Measurements from ENCODE around the gene CNST. TPM values are rescaled to one million over a fixed set of nuclear protein-coding genes. Genes with fewer than 3 reads are reported as not detected.
A peak's percentile ranks its signal among the peaks of the same experiment; 100 is the strongest.

Gene CNST
- total RNA-seq, 6 experiments from 2014 or later: 9.8 to 21.7 (median 14.6) TPM

- Histone ChIP-seq H3K4me3 (no peak overlapping the region), H3K27ac (no peak overlapping the region), H3K36me3 (no peaks in the 10 kb centered on the region), H3K9me3 (no peaks in the 10 kb centered on the region), H3K27me3 (no peaks in the 10 kb centered on the region), H3K4me1 (peaks cover 0 to 41% (median 3%) of the 10 kb centered on the region in 4 donors)
- TF ChIP-seq, protein P1, sequence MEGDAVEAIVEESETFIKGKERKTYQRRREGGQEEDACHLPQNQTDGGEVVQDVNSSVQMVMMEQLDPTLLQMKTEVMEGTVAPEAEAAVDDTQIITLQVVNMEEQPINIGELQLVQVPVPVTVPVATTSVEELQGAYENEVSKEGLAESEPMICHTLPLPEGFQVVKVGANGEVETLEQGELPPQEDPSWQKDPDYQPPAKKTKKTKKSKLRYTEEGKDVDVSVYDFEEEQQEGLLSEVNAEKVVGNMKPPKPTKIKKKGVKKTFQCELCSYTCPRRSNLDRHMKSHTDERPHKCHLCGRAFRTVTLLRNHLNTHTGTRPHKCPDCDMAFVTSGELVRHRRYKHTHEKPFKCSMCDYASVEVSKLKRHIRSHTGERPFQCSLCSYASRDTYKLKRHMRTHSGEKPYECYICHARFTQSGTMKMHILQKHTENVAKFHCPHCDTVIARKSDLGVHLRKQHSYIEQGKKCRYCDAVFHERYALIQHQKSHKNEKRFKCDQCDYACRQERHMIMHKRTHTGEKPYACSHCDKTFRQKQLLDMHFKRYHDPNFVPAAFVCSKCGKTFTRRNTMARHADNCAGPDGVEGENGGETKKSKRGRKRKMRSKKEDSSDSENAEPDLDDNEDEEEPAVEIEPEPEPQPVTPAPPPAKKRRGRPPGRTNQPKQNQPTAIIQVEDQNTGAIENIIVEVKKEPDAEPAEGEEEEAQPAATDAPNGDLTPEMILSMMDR (IDR thresholded peaks at IDR 0.05): no peak
- TF ChIP-seq POLR2A (IDR thresholded peaks at IDR 0.05): no peak
- WGBS (ENCODE audit: insufficient coverage, low coverage, low lambda C conversion rate, missing lambda C conversion rate): 82% methylated on average over 3 of the region's 3 CpGs
- ATAC-seq (no peak), DNase-seq (no peak)
- intact Hi-C loops (cut with DNase I): no loop called here
Observed at GRCh38 chr1:246576709-246577032, 10.4 kb downstream of the CNST start.

DNA sequence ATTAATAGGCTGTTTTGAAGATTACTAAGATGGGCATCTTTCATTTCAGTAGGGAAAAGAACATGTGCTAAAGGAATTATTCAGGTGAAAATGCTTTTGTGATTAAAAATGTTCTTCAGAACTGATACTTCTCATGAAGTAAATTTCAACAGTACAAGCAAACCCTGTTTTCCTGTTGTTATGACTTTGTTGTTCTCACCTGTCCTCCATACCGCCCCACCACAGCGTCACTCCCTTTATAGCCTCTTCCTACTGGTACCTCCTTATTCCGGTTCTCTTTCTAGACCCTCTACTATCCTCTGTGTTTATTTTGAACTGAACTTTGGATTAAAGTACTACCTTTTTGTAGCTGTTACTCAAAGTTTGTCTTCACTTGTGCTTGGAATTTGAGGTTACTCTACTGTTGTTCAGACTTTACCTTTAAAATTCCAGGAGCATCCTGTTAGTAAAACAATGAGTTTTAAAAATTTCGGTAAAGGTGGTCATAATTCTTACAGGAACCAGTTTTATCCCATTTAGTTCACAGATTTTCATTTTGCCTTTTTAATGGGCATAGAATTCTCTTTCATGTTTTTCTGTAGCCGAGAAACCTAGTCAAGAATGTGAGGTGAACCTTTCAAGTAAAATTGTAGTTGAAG lies 10.9 kb downstream of the CNST start:
- no peaks in the 10 kb centered on the region for H3K27me3 ChIP-seq
- TF ChIP-seq POLR2A (IDR thresholded peaks at IDR 0.05): no peak
- TF ChIP-seq, protein P1 (IDR thresholded peaks at IDR 0.05): no peak
- H3K4me1 ChIP-seq: peaks cover 0 to 46% (median 6%) of the 10 kb centered on the region in 4 donors
- intact Hi-C loops (cut with DNase I): no loop called here
- DNase-seq: no peak
- H3K4me3 ChIP-seq: no peak overlapping the region
- peak overlapping the region in 2 of 3 donors; percentile 25 for H3K27ac ChIP-seq
- ATAC-seq: no peak
- 42% methylated on average over 4 of the region's 5 CpGs for WGBS (ENCODE audit: insufficient coverage, low coverage, low lambda C conversion rate, missing lambda C conversion rate)
- no peaks in the 10 kb centered on the region for H3K9me3 ChIP-seq
- H3K36me3 ChIP-seq: no peaks in the 10 kb centered on the region

DNA sequence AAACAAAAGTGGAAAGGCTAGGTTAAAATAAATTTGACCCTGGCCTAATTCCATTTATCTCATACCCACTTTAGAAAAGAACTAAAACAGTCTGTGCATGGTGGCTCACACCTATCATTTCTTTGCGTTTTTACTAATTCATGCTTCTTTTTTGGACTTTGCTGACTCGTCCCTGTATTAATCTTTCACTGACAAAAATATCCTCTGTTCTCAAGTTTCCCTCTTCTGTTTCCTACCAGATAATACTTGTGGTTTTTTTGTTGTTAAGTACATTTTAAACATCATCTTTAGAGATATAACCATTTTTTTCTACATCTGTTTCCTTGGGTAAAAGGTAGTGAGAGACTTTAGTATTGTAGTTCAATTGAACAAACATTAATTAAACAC lies 11.5 kb downstream of the CNST start:
- Histone ChIP-seq H3K27me3 (no peaks in the 10 kb centered on the region), H3K4me3 (no peak overlapping the region), H3K4me1 (peaks cover 0 to 49% (median 9%) of the 10 kb centered on the region in 4 donors), H3K36me3 (no peaks in the 10 kb centered on the region), H3K27ac (peak overlapping the region in 2 of 3 donors; percentile 25), H3K9me3 (no peaks in the 10 kb centered on the region)
- WGBS (ENCODE audit: insufficient coverage, low coverage, low lambda C conversion rate, missing lambda C conversion rate): 28% methylated on average over 2 of the region's 2 CpGs
- DNase-seq (no peak), ATAC-seq (peak in 1 of 4 donors; percentile 34)
- intact Hi-C loops (cut with DNase I): no loop called here
- no peak for TF ChIP-seq POLR2A (IDR thresholded peaks at IDR 0.05)

DNA sequence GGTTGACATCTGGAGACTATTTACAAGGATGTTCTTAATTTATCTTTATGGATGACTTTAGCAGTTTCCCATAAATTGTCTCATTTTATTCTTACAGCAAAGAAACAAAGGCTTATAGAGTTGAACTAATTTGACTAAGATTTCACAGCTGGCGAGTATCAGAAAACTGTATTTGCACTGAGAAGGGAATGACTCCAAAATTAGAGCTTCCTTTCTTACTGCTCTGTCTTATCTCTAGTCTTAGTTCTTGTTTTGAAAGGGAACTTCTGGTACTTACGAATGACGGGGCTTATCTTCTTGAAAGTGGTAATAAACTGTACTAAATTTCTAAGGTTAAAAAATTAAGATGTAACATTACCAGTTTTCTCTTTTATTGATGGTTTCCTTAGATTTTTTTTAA lies 13.6 kb downstream of the CNST start:
- no peak overlapping the region for H3K4me3 ChIP-seq
- peaks cover 0 to 60% (median 14%) of the 10 kb centered on the region in 4 donors for H3K4me1 ChIP-seq
- intact Hi-C loops (cut with DNase I): no loop called here
- H3K27ac ChIP-seq: peak overlapping the region in 1 of 3 donors; percentile 7
- ATAC-seq: peak in 1 of 4 donors; percentile 9
- no peaks in the 10 kb centered on the region for H3K27me3 ChIP-seq
- no peaks in the 10 kb centered on the region for H3K9me3 ChIP-seq
- WGBS (ENCODE audit: insufficient coverage, low coverage, low lambda C conversion rate, missing lambda C conversion rate): 34% methylated on average over 3 of the region's 3 CpGs
- TF ChIP-seq, protein P1 (IDR thresholded peaks at IDR 0.05): no peak
- TF ChIP-seq POLR2A (IDR thresholded peaks at IDR 0.05): no peak
- no peak for DNase-seq
- no peaks in the 10 kb centered on the region for H3K36me3 ChIP-seq

DNA sequence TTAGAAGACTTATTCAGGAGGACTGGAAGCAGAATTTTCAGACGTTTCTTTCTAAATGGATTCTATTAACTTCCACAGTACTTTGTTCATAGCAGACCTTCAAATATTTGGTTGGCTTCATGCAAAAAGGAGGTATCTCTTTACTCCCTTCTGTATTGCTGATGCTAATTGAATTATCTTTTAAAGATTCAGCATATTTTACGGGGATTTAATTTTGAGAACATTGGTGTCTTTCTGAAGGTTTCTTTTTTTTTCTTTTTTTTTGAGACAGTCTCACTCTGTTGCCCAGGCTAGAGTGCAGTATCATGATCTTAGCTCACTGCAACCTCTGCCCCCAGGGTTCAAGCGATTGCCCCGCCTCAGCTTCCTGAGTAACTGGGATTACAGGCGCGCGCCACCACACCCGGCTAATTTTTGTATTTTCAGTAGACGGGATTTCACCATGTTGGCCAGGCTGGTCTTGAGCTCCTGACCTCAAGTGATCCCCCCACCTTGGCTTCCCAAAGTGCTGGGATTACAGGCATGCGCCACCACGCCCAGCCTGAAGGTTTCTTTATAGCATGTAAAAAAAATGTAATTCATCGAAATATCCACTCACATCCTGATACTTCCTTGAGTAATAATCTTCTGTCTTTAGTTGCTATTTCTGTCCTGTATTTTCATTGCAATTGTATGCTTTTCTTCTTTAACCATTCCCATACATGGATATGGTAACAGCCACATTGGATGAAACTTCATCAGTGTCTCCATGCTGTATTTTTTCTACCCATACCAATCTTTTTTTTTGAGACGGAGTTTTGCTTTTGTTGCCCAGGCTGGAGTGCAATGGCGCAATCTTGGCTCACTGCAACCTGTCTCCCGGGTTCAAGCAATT lies 14.5 kb downstream of the CNST start:
- Histone ChIP-seq H3K27ac (peak overlapping the region in 1 of 3 donors; percentile 34), H3K4me3 (no peak overlapping the region), H3K9me3 (no peaks in the 10 kb centered on the region), H3K27me3 (no peaks in the 10 kb centered on the region), H3K36me3 (no peaks in the 10 kb centered on the region), H3K4me1 (peaks cover 0 to 57% (median 14%) of the 10 kb centered on the region in 4 donors)
- no peak for TF ChIP-seq POLR2A (IDR thresholded peaks at IDR 0.05)
- TF ChIP-seq, protein P1 (IDR thresholded peaks at IDR 0.05): no peak
- no peak for ATAC-seq
- intact Hi-C loops (cut with DNase I): no loop called here
- 72% methylated on average over 12 of the region's 15 CpGs for WGBS (ENCODE audit: insufficient coverage, low coverage, low lambda C conversion rate, missing lambda C conversion rate)
- DNase-seq: no peak
